Colonic mucosa (tissue), 4 donors: ENCODE results near the gene MRPL52. TPM values are rescaled to one million over a fixed set of nuclear protein-coding genes. Genes with fewer than 3 reads are reported as not detected.

Source experiments
- DNase-seq: peaks from one replicate; pipeline ENCODE4 v3.0.0-alpha.2; 2020
- H3K27ac ChIP-seq: fragments of 200-600 bp; one replicate; pipeline ENCODE4 v1.8.0; 2021
- H3K27me3 ChIP-seq: fragments of 200-600 bp; one replicate; pipeline ENCODE4 v1.8.0; 2021
- H3K36me3 ChIP-seq: fragments of 200-600 bp; one replicate; pipeline ENCODE4 v1.8.0; 2021
- H3K4me1 ChIP-seq: fragments of 200-600 bp; one replicate; pipeline ENCODE4 v1.8.0; 2021; ENCODE audit warnings: mild to moderate bottlenecking
- H3K4me3 ChIP-seq: fragments of 200-600 bp; one replicate; pipeline ENCODE4 v1.8.0; 2021
- H3K9ac ChIP-seq, 2 donors: one replicate each; pipeline ENCODE4 v1.7.0; 2013; ENCODE audit warnings: control low read depth in 2 of 2, low read depth in 2 of 2, low read length in 2 of 2
- H3K9me3 ChIP-seq: fragments of 200-600 bp; one replicate; pipeline ENCODE4 v1.8.0; 2021
- CTCF ChIP-seq: fragments of 200-600 bp; IDR thresholded peaks from one replicate; pipeline ENCODE4 v1.8.0; 2022; ENCODE audit warnings: antibody characterized with exemption, mild to moderate bottlenecking
- intact Hi-C: fragments of 100-400 bp; cut with DNase I; formaldehyde crosslinking; loops from one replicate; pipeline ENCODE4 v1.14.1; 2022
- total RNA-seq, 2 donors: library from RNA; stranded (reverse); fragmentation: NEBNext Ultra II Directional in 1 of 2; extraction: Animal tissue kit (Norgen Biotek cat#: 25700) in 1 of 2; gene quantifications; one replicate each; pipeline ENCODE4 v1.2.1, GENCODE V29; 2021
- donor health status: healthy.
- donor health status: DM: no; HTN: no; CAD: no.
- donor health status: DM: no; HTN: no; CAD: no.

Gene MRPL52
- total RNA-seq, 2 donors from 2014 or later, result 79.1 to 156 TPM

DNA sequence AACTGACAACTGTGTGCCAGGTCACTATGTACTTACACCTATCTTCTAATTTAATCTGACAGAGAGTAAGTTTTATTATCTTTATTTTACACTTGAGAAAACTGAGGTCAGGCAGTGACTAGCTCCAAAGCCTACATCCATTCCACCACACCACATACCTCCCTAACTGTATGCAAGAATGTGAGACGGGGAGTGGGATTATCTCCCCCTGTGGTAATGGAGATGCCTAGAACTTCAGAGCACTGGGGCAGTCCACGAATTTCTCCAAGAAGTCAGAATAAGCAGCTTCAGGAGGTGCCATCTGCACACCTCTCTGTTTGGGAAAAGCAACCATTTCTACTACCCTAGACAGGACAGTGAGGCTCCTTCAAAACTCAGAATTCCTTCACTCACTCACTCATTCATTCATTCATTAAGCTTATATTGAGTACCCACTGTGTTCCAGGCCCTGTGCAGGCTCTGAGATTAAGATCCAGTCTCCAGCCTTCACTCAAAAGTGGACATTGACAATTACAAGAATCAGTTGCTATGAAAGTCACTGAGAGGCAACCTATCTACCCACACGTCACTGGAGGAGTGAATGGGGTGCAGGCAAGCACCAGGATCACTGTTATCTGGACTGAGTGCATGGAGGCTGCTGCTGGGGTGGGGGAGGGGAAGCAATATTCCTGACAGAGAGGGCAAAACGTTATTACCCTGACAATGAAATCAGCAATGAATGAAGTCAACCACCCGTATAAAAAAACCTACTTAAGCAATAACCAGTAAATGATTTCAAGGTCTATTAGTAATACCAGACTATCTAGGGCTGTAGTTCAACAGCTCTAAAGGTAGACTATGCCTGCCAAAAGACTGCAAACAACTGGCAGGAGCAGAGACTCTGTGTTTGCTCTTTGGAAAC lies 32.4 kb upstream of the MRPL52 start:
- H3K27me3 ChIP-seq, result no peaks in the 10 kb centered on the region
- no peak for DNase-seq
- TF ChIP-seq CTCF, result no peak
- no peaks in the 10 kb centered on the region for H3K4me1 ChIP-seq
- no peak overlapping the region for H3K9ac ChIP-seq
- no peak overlapping the region for H3K27ac ChIP-seq
- intact Hi-C loops, result no loop called here
- no peaks in the 10 kb centered on the region for H3K9me3 ChIP-seq
- H3K4me3 ChIP-seq, result no peak overlapping the region
- no peaks in the 10 kb centered on the region for H3K36me3 ChIP-seq

DNA sequence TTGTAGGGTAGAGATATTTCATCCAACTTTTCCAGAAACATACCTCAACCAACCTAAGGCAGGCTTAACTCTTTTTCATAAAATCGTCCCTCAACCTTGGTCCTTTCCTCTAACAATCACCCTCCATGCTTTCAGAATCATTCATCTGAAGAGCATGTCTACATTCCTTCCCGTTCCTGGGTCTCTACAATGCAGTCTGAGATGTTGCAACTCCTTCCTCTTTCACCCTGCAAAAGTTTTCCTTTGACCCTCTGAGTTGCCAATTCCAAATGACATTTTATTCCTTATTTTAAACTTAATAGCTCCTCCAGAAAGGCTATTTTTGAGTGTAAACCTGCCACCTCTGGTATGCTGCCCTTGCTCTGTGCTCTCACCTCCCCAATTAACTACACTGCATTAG lies 31.2 kb upstream of the MRPL52 start:
- DNase-seq, result no peak
- H3K36me3 ChIP-seq, result no peaks in the 10 kb centered on the region
- H3K27me3 ChIP-seq, result no peaks in the 10 kb centered on the region
- H3K4me1 ChIP-seq, result no peaks in the 10 kb centered on the region
- intact Hi-C loops, result no loop called here
- no peak overlapping the region for H3K27ac ChIP-seq
- no peak for TF ChIP-seq CTCF
- H3K4me3 ChIP-seq, result no peak overlapping the region
- no peak overlapping the region for H3K9ac ChIP-seq
- H3K9me3 ChIP-seq, result no peaks in the 10 kb centered on the region

GRCh38 chr14:22800346-22800745 lies 29.3 kb upstream of the MRPL52 start:
- Histone ChIP-seq H3K27me3 (no peaks in the 10 kb centered on the region), H3K9ac (no peak overlapping the region), H3K36me3 (no peaks in the 10 kb centered on the region), H3K4me1 (no peaks in the 10 kb centered on the region), H3K27ac (no peak overlapping the region), H3K4me3 (no peak overlapping the region), H3K9me3 (no peaks in the 10 kb centered on the region)
- TF ChIP-seq CTCF, result no peak
- DNase-seq, result no peak
- intact Hi-C loops, result no loop called here

GRCh38 chr14:22801716-22802115 lies 28.0 kb upstream of the MRPL52 start:
- Histone ChIP-seq H3K4me1 (no peaks in the 10 kb centered on the region), H3K9ac (no peak overlapping the region), H3K27ac (no peak overlapping the region), H3K27me3 (no peaks in the 10 kb centered on the region), H3K4me3 (no peak overlapping the region), H3K36me3 (no peaks in the 10 kb centered on the region), H3K9me3 (no peaks in the 10 kb centered on the region)
- no peak for DNase-seq
- intact Hi-C loops, result no loop called here
- no peak for TF ChIP-seq CTCF

DNA sequence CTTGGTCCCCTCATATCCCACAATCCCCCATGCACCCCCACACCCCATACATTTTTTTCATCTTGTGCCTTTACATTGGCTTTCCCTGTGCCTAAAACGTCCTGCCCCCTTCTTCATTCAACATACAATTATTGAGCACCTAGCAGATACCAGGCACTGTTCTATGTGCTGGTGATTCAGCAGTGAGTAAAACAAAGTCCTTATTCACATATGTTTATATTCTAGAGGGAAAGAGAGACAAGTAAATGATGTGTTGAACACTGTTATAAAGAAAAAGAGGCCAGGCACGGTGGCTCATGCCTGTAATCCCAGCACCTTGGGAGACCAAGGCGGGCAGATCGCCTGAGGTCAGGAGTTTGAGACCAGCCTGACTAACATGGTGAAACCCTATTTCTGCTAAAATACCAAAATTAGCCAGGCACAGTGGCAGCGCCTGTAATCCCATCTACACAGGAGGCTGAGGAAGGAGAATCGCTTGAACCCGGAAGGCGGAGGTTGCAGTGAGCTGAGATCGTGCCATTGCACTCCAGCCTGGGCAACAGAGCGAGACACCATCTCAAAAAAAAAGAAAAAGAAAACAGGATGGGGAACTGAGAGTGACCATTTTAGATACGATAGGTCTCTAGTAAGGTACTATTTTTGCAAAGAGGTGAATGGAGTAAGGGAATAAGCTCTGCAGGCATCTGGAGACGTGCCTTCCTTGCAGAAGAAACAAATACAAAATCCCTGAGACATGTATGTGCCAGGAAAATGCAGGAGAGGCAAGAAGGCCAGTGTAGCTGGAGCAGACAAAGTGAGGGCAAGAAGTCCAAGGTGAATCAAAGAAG lies 26.6 kb upstream of the MRPL52 start:
- H3K9me3 ChIP-seq, result no peaks in the 10 kb centered on the region
- no peak for DNase-seq
- no peaks in the 10 kb centered on the region for H3K36me3 ChIP-seq
- no peak overlapping the region for H3K9ac ChIP-seq
- no peak overlapping the region for H3K27ac ChIP-seq
- intact Hi-C loops, result no loop called here
- no peak overlapping the region for H3K4me3 ChIP-seq
- no peak for TF ChIP-seq CTCF
- no peaks in the 10 kb centered on the region for H3K27me3 ChIP-seq
- H3K4me1 ChIP-seq, result no peaks in the 10 kb centered on the region
